Fibroblast of skin of right quadriceps (primary cell): ENCODE data around the gene CCDC88B.

Experiments
- DNase-seq: peaks from one replicate; pipeline ENCODE4 v3.0.0-alpha.2; 2013

Gene CCDC88B

GRCh38 chr11:64348383-64349024 is 8.5 kb downstream of the CCDC88B start:
- no peak for DNase-seq

DNA sequence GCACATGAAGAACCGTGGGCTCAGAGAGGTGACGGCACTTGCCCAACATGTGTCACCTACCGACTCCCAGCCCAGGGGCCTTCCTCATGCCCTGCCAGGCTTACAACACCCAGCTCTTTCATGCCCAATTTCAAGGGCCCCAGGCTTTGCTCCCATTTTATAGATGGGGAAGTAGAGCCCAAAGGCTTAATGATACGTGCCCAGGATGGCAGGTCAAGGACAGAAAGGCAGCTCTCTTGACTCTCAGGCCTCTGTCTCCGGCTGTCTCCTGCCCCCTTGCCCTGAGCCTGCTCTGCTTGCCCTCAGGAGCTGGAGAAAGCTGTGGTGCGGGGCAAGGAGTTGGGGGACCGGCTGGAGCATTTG is 9.0 kb downstream of the CCDC88B start:
- no peak for DNase-seq

GRCh38 chr11:64349404-64349803 is 9.4 kb downstream of the CCDC88B start:
- no peak for DNase-seq

- DNase-seq, result no peak
These were observed 11.2 kb downstream of the CCDC88B start for GRCh38 chr11:64351136-64351631.

- no peak for DNase-seq
These were observed 12.3 kb downstream of the CCDC88B start for GRCh38 chr11:64352099-64352994.

- DNase-seq, result no peak
These were observed 13.2 kb downstream of the CCDC88B start for GRCh38 chr11:64352995-64353714.

GRCh38 chr11:64353715-64354506 is 13.9 kb downstream of the CCDC88B start:
- no peak for DNase-seq

- DNase-seq, result peak; percentile 83
These were observed 15.3 kb downstream of the CCDC88B start for GRCh38 chr11:64355078-64355940.

DNA sequence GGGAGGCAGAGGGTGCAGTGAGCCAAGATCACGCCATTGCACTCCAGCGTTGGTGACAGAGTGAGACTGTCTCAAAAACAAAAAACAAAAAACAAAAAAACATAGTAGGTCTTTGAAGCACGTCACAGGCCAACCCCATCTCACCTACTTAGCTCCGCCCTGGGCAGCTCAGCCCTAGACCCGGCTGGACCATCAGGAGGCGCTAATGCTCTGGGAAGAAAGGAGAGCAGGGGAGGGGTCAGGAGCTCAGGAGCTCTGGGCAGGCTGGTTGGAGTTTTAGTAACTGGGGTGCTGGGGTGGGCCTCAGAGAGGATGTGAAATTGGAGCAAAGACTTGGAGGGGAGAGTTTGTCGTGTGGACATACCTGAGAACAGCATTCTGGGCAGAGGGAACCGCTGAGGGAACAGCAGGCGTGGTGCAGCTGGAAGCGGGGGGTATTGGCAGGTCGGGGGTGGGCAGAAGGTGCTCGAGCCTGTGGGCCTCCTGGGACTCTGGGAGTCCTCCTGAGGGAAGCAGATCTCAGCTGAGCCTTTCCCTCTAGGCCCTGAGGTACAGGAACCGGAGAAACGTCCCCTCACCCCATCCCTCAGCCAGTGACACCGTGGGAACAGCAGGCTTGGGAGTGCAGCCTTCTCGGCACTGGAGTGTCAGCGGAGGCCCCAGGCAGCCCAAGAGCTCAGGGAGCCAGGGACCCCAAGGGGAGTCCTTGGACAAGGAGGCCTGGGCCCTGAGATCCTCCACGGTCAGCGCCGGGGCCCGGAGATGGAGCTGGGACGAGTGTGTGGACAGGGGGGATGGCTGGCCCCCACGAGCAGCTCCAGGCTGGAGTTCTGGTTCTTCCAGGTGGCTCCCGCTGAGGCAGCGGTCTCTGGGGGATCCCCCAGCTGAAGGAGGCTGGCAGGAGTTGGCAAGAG is 16.8 kb downstream of the CCDC88B start:
- peak; percentile 43 for DNase-seq

DNA sequence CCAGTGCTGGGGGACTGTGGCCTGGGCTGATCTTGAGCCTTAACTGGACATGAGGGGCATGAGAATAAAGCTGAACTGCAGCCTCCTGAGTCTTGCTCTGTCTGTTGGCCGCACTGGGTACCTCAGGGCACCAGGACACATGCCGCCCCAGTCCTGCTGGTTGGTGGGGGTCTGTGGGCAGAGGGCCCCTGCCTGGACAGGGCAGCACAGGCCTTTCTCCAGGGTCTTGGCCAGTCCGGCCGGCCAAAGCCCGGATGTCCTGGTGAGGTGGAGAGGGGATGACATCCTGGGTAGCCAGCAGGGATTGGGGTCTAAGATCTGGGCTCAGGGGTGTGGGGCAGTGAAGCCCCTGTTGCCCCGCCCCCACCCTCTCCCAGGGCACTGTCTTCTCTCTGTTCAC is 17.4 kb downstream of the CCDC88B start:
- DNase-seq, result no peak

GRCh38 chr11:64357904-64358535 is 18.0 kb downstream of the CCDC88B start:
- no peak for DNase-seq

GRCh38 chr11:64358536-64358906 is 18.5 kb downstream of the CCDC88B start:
- no peak for DNase-seq

- peak; percentile 67 for DNase-seq
These were observed 19.1 kb downstream of the CCDC88B start, which contains the start of gene RPS6KA4 for GRCh38 chr11:64358907-64359711. Gene RPS6KA4, plus strand, starts transcription at chr11:64359162. Its CDS starts 74 bp downstream, at chr11:64359236.

- DNase-seq, result no peak
These were observed 19.9 kb downstream of the CCDC88B start for GRCh38 chr11:64359712-64360445.

DNA sequence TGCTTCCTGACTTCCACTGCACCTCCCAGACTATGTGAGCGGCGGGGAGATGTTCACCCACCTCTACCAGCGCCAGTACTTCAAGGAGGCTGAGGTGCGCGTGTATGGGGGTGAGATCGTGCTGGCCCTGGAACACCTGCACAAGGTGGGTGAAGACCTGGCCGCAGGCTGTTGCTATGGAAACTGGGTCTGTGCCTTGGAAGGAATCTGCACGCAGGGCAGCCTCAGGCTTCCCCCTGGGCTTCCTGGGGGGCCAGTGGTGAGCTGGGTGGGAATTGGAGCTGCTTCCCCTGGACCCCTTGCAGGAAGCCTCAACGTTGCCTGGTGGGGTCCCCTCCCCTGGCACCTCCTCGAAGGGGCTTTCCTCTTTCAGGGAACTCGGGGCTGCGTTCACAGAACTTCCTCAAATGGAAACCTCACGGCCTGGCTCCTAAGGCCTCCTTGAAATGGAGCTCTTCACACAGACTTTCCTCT is 20.5 kb downstream of the CCDC88B start:
- DNase-seq, result no peak

DNA sequence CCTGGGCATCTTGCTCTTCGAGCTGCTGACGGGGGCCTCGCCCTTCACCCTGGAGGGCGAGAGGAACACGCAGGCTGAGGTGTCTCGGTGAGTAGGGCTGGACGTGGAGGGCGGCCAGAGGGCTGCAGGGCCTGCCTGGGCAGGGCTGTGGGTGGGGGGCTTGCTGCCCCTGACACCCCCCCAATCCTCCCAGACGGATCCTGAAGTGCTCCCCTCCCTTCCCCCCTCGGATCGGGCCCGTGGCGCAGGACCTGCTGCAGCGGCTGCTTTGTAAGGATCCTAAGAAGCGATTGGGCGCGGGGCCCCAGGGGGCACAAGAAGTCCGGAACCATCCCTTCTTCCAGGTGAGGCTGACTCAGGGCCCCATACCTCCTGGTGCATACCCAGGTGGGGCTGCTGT is 21.7 kb downstream of the CCDC88B start:
- DNase-seq, result no peak

GRCh38 chr11:64362339-64362738 is 22.3 kb downstream of the CCDC88B start:
- DNase-seq, result no peak

DNA sequence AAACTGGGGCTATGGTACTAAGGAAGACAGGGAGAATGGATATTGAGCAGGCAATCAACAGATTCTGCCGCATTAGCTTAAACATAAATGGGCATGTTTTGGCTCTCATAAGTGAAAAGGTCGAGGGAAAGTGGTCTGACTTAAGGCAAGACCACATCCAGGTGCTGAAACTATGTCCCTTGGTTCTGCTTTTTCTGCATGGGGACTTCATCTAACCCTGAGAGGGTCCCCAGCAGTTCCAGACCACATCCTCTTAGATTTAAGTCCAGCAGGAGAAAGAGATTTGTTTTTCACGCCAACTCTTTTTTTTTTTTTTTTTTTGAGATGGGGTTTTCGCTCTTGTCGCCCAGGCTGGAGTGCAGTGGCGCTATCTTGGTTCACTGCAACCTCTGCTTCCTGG is 24.4 kb downstream of the CCDC88B start:
- DNase-seq, result no peak
